Measurements from ENCODE around the gene ADD3.
A peak's percentile ranks its signal among the peaks of the same experiment; 100 is the strongest.
"Not testable (repeated sequence)": the region's sequence is repeated elsewhere in the genome, so short reads cannot be mapped to it uniquely, and the experiment has no call there.

Gene ADD3

GRCh38 chr10:110049889-110050591 lies 42.3 kb downstream of the ADD3 start:
- in situ Hi-C loops (cut with MboI; ENCODE audit: low pct_unique_long_range_greater_than_20kb, low sequenced_read_pairs); DNase-seq: not testable (repeated sequence)

- DNase-seq: no peak
- in situ Hi-C loops (cut with MboI; ENCODE audit: low pct_unique_long_range_greater_than_20kb, low sequenced_read_pairs): no loop called here
These were observed 43.7 kb downstream of the ADD3 start for GRCh38 chr10:110051487-110051886.

GRCh38 chr10:110052916-110053315 lies 45.1 kb downstream of the ADD3 start:
- in situ Hi-C loops (cut with MboI; ENCODE audit: low pct_unique_long_range_greater_than_20kb, low sequenced_read_pairs): no loop called here
- no peak for DNase-seq

GRCh38 chr10:110056822-110057221 lies 49.0 kb downstream of the ADD3 start:
- in situ Hi-C loops (cut with MboI; ENCODE audit: low pct_unique_long_range_greater_than_20kb, low sequenced_read_pairs): no loop called here
- DNase-seq: no peak

DNA sequence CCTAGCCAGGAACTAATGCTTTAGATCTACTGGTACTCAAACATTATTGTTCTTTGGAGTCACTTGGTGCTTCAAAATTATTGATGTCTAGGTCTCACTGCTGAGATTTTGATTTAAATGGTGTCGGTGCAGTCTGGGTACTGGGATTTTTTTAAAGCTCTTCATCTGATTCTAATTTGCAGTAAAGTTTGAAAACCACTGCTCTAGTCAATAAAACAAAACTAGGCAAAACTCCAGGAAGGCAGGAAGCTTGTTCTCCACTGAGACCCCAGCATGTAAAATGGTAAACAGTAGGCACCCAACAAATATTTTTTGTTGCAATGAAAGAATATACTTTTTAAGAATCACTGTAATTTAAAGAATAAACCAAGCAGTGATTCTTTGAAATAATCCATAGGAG lies 49.7 kb downstream of the ADD3 start:
- in situ Hi-C loops (cut with MboI; ENCODE audit: low pct_unique_long_range_greater_than_20kb, low sequenced_read_pairs): no loop called here
- DNase-seq: no peak

DNA sequence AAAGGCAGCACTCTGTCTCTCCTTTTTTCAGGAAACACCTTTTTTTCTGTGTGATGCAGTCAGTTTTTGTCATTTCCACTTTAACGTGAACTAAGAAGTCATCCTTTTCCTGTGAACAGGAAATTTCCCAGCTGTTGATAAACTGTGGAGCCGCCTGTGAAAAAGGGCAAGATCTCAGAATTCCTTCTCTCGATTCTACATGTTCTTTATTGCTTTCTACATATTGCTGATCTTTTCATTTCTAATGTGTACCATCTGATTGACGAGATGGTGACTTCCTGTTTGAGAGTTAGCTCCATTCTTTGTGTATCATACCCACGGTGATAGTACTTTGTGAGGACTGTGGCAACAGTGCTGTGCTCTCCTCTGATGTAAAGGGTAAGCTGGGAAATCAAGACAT lies 50.4 kb downstream of the ADD3 start:
- in situ Hi-C loops (cut with MboI; ENCODE audit: low pct_unique_long_range_greater_than_20kb, low sequenced_read_pairs): no loop called here
- no peak for DNase-seq

- DNase-seq: no peak
- in situ Hi-C loops (cut with MboI; ENCODE audit: low pct_unique_long_range_greater_than_20kb, low sequenced_read_pairs): no loop called here
These were observed 52.1 kb downstream of the ADD3 start for GRCh38 chr10:110059925-110060324.

DNA sequence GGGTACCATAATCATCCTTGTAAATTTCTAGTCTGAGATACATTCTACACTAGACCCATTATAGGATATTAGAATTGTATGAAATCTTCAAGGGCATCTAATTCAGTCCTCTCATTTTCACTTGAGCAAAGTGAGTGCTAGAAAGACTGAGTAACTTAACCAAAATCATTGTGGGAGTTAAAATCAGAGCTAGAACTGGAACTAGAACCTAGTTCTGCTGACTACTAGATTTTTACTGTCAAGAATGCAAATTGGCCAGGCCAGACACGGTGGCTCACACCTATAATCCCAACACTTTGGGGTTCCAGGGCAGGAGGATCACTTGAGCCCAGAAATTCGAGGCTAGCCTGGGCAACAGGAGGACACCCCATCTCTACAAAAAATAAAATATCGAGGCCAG lies 53.9 kb downstream of the ADD3 start:
- DNase-seq: no peak
- in situ Hi-C loops (cut with MboI; ENCODE audit: low pct_unique_long_range_greater_than_20kb, low sequenced_read_pairs): no loop called here

GRCh38 chr10:110065269-110065668 lies 57.5 kb downstream of the ADD3 start:
- no peak for DNase-seq
- in situ Hi-C loops (cut with MboI; ENCODE audit: low pct_unique_long_range_greater_than_20kb, low sequenced_read_pairs): no loop called here

DNA sequence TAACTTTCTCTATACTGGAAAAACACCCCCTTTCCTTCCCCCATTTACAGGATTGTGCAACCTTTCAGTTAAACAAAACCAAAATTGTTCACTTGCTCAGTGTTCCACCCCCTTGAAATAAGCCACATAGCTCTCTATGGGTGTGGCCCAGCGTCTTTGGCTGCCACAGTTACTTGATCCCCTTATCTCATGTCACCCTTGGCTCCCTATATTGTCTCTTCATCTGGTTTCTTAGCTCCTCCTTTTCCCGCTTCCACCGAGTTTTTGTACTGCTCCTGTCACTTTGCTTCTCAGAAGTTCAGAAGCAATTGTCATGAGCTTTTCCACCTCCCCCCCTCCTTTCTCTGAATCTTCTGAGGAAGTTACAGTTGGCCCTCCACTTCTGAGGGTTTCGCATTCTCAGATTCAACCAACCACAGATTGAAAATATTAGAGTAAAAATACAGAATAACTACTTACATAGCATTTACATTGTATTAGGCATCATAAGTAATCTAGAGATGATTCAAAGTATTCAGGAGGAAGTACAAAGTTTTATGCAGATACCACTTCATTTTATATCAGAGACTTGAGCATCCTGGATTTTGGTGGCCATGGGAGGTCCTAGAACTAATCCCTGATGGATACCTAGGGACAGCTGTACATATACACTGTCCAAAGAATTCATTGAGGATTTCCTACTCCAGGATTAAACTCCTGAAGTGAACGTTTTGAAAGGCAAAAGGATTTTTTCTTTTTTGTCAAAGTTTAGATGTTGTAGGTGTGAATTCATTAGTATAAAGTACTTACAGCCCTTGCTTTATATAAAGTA lies 60.4 kb downstream of the ADD3 start:
- peak; percentile 96 for DNase-seq
- in situ Hi-C loops (cut with MboI; ENCODE audit: low pct_unique_long_range_greater_than_20kb, low sequenced_read_pairs): no loop called here

DNA sequence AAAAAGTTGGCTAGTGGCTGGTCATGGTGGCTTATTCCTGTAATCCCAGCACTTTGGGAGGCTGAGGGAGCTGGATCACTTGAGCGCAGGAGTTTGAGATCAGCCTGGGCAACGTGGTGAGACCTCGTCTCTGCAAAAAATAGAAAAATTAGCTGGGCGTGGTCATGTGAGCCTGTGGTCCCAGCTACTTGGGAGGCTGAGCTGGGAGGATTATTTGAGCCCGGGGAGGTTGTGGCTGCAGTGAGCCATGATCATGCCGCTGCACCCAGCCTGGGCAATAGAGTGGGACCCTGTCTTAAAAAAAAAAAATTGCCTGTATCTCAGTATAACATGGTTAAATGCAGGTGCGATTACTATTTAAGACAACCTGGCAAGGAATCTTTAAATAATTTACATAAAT lies 61.0 kb downstream of the ADD3 start:
- no peak for DNase-seq
- in situ Hi-C loops (cut with MboI; ENCODE audit: low pct_unique_long_range_greater_than_20kb, low sequenced_read_pairs): no loop called here

DNA sequence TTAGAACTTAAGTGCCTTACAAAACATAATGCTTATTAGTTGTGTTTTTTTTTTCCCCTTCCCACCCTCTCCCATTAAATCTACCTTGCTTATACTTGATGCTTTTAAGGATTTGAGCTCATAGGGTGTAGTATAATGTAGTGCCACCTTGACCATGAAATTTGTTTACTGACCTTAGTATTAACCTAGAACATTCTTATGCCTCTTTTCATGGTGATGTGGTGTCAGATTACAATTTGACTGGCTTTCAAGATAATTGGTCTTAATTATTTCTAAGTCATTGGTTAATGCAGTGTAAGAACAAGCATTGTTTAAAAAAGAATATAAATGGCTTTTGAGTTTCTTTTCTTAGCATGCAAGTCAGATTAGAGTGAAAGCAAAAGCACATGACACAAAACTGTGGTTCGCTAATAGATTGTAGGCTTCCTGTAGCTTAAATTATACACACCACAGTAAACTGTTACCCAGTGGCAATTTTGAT lies 61.8 kb downstream of the ADD3 start:
- in situ Hi-C loops (cut with MboI; ENCODE audit: low pct_unique_long_range_greater_than_20kb, low sequenced_read_pairs): no loop called here
- DNase-seq: peak; percentile 23

DNA sequence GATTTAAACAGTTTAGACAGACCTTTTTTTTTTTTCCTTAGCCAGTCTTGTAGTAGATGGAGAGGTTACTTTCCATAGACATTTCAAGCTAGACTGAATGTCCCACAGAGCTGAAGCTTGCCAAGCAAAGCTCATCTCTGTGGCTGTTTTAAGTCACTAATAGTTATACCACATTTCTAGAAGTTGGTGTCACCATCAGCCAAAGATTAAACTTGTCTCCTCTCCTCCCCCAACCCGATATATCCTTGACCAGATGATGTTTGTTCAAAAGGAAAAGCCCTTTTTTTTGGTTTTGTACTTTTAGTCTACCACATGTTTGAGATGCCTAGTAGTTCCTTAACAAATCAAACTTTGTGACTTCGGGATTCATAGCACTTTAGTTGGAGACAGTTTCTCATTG lies 66.1 kb downstream of the ADD3 start:
- no peak for DNase-seq
- in situ Hi-C loops (cut with MboI; ENCODE audit: low pct_unique_long_range_greater_than_20kb, low sequenced_read_pairs): no loop called here

- in situ Hi-C loops (cut with MboI; ENCODE audit: low pct_unique_long_range_greater_than_20kb, low sequenced_read_pairs): no loop called here
- DNase-seq: peak; percentile 53
These were observed 66.5 kb downstream of the ADD3 start for GRCh38 chr10:110074298-110074697.

- in situ Hi-C loops (cut with MboI; ENCODE audit: low pct_unique_long_range_greater_than_20kb, low sequenced_read_pairs): no loop called here
- peak; percentile 26 for DNase-seq
These were observed 67.2 kb downstream of the ADD3 start for GRCh38 chr10:110074758-110075671.

DNA sequence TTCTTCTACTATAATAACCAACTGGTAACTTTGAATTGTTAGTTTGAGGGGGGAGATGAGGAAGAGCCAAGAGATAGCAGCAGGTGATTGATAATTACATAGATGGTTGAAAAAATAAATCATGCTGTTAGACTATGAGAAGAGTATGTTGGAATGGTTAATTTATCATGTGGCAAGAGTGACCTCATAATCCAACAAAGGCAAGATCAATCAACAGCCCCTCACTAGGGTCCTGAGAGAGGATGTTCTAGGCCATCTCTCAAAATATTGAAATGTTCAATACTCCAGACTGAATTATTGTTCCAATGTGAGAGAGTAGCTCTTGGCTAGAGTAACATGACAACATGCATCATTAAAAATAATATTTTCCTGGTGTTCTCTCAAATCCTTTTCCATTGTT lies 67.9 kb downstream of the ADD3 start:
- no peak for DNase-seq
- in situ Hi-C loops (cut with MboI; ENCODE audit: low pct_unique_long_range_greater_than_20kb, low sequenced_read_pairs): no loop called here

DNA sequence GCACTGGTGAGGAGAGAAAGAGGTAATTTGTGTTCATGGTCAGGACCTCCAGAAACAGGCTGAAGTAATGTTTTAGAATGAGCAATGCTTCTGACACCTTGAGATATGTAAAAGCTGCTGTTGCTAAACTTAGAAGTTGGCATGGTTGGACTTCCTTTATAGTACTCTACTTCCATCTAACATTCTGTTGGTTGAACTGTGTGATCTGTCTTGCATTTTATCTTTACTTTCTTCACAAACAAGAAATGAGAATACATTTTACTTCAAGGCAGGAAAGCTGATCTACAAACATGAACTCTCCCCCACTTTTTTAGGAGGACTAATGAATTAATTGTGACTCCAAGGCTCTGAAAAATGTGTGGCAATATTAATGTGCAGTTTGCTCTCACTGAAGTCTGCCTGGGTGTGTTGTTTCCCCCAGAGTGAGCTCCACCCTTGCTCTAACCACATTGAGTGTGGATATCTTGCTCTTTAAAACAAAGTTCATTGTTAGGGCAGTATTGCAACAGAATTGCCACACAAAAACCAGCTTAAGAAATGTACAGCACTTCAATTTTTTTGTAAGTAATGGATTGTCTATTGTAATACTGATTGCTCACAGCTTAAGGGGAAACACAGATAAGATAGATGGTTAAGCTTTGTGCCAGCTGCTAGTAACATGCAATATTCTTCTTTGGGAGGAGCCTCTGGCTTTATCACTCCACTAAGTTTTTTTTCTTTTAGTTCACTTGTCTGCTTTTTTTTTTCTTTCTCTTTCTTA lies 69.0 kb downstream of the ADD3 start:
- DNase-seq: peak; percentile 89

DNA sequence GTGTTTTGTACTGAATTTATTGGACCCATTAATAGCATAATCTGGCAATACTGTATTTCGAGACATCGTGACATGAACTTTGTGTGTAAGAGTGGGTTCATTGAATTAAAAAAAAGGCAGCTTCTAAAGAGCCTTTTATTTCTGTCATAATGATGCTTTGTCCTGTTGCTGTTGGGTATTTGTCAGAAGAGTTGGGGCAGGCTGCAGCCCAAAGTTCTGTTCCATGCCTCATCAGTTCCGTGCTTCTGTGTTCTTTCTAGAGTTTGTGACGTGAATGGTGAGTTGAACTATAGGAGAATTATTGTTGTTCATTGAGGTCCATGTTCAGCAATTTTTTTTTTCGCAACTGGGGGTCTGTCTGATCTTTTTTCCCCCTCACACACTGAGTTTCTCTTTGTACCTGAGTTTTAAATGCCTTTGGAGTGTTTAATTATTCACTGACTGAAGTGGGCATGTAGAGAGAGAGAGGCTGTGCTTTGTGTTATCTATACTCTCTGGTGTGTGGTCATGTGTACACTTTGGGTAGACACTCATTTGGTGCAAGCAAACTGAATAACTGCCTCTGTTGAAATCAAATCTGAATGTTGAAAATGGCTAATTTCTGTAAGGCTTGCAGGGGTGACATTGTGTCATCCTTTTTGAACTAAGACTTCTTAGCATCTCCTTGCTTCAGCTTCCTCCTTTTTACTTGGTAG lies 69.8 kb downstream of the ADD3 start:
- in situ Hi-C loops (cut with MboI; ENCODE audit: low pct_unique_long_range_greater_than_20kb, low sequenced_read_pairs): no loop called here
- peak; percentile 27 for DNase-seq

More for the DNA sequence above, 69.0 kb downstream of the ADD3 start:
- in situ Hi-C loops (cut with MboI; ENCODE audit: low pct_unique_long_range_greater_than_20kb, low sequenced_read_pairs): no loop called here
